GM23338 (cell line): ENCODE results near the gene SPINT2. TPM values are rescaled to one million over a fixed set of nuclear protein-coding genes. Genes with fewer than 3 reads are reported as not detected.

Experiments used
- ATAC-seq: fragments of 200-7000 bp; cut with Tn5 transposase; 3 replicates; pipeline ENCODE4 v1.9.1; 2020
- DNase-seq: peaks from one replicate; pipeline ENCODE4 v3.0.0-alpha.2; 2015; ENCODE audit warnings: low spot score
- H2AFZ ChIP-seq: fragments of 200-600 bp; sonication (generic); 2 replicates; pipeline ENCODE4 v1.8.0; 2016; ENCODE audit warnings: antibody characterized with exemption, mild to moderate bottlenecking, moderate library complexity
- H3F3A ChIP-seq: fragments of 200-600 bp; sonication (generic); replicated peaks from 2 replicates; pipeline ENCODE4 v1.8.0; 2017; ENCODE audit warnings: antibody characterized with exemption, mixed run types, low read depth
- H3K27ac ChIP-seq: fragments of 200-600 bp; sonication (generic); 2 replicates; pipeline ENCODE4 v1.6.1; 2016; ENCODE audit warnings: low read depth
- H3K27me3 ChIP-seq: fragments of 200-600 bp; sonication (generic); 2 replicates; pipeline ENCODE4 v1.8.0; 2016; ENCODE audit warnings: mild to moderate bottlenecking, mixed run types, moderate library complexity; ENCODE audit not compliant: insufficient read depth
- H3K36me3 ChIP-seq: fragments of 200-600 bp; sonication (generic); 2 replicates; pipeline ENCODE4 v1.8.0; 2016; ENCODE audit warnings: mild to moderate bottlenecking; ENCODE audit not compliant: insufficient read depth
- H3K4me1 ChIP-seq: fragments of 200-600 bp; sonication (generic); 2 replicates; pipeline ENCODE4 v1.8.0; 2016; ENCODE audit warnings: mild to moderate bottlenecking, moderate library complexity; ENCODE audit not compliant: insufficient read depth
- H3K4me2 ChIP-seq: fragments of 200-600 bp; sonication (generic); 2 replicates; pipeline ENCODE4 v1.7.1; 2017; ENCODE audit warnings: mixed run types
- H3K4me3 ChIP-seq: fragments of 200-600 bp; sonication (generic); 2 replicates; pipeline ENCODE4 v1.6.1; 2016; ENCODE audit warnings: mixed run types
- H3K79me2 ChIP-seq: fragments of 200-600 bp; sonication (generic); replicated peaks from 2 replicates; pipeline ENCODE4 v1.8.0; 2017; ENCODE audit warnings: mild to moderate bottlenecking; ENCODE audit not compliant: insufficient read depth
- H3K9me2 ChIP-seq: fragments of 200-600 bp; sonication (generic); 2 replicates; pipeline ENCODE4 v1.8.0; 2017; ENCODE audit not compliant: insufficient read depth
- H4K20me1 ChIP-seq: fragments of 200-600 bp; sonication (generic); replicated peaks from 2 replicates; pipeline ENCODE4 v1.8.0; 2017; ENCODE audit warnings: mild to moderate bottlenecking; ENCODE audit not compliant: insufficient read depth
- H3K27ac Mint-ChIP-seq: 2 replicates; pipeline ENCODE4 v1.8.0; 2020; ENCODE audit warnings: inconsistent platforms, mild to moderate bottlenecking, moderate library complexity, mixed read lengths
- H3K27me3 Mint-ChIP-seq: 3 replicates; pipeline ENCODE4 v1.8.0; 2022; ENCODE audit warnings: low read depth, mild to moderate bottlenecking, moderate library complexity, mixed read lengths, inconsistent platforms; ENCODE audit not compliant: insufficient read depth, poor library complexity
- H3K36me3 Mint-ChIP-seq: 3 replicates; pipeline ENCODE4 v1.8.0; 2021; ENCODE audit warnings: low read depth, mild to moderate bottlenecking, inconsistent platforms, moderate library complexity, mixed read lengths
- H3K4me1 Mint-ChIP-seq: 3 replicates; pipeline ENCODE4 v1.8.0; 2020; ENCODE audit warnings: mild to moderate bottlenecking, inconsistent platforms, mixed read lengths
- H3K4me3 Mint-ChIP-seq: 3 replicates; pipeline ENCODE4 v1.8.0; 2021; ENCODE audit warnings: moderate library complexity, mild to moderate bottlenecking, inconsistent platforms, mixed read lengths
- H3K9me3 Mint-ChIP-seq: 3 replicates; pipeline ENCODE4 v1.8.0; 2020; ENCODE audit warnings: moderate library complexity, mild to moderate bottlenecking, inconsistent platforms, mixed read lengths
- CREB1 ChIP-seq: fragments of 250-450 bp; sonication (Bioruptor Pico); IDR thresholded peaks from 2 replicates; pipeline ENCODE4 v1.5.0; 2020; ENCODE audit warnings: low read depth, mild to moderate bottlenecking, moderate library complexity
- EZH2phosphoT487 ChIP-seq: fragments of 200-600 bp; sonication (generic); IDR thresholded peaks from one replicate; pipeline ENCODE4 v1.8.1; 2018; ENCODE audit warnings: antibody characterized with exemption; ENCODE audit not compliant: unreplicated experiment
- JUNB ChIP-seq: IDR thresholded peaks from one replicate; pipeline ENCODE4 v1.6.1; 2016; ENCODE audit warnings: antibody characterized with exemption; ENCODE audit not compliant: unreplicated experiment
- NANOG ChIP-seq: IDR thresholded peaks from 2 replicates; pipeline ENCODE4 v1.6.1; 2016; ENCODE audit warnings: antibody characterized with exemption, borderline replicate concordance
- POLR2AphosphoS5 ChIP-seq: IDR thresholded peaks from 2 replicates; pipeline ENCODE4 v1.6.1; 2016; ENCODE audit warnings: antibody characterized with exemption, low read depth
- STAT1 ChIP-seq: IDR thresholded peaks from one replicate; pipeline ENCODE4 v1.6.1; 2016; ENCODE audit warnings: antibody characterized with exemption; ENCODE audit not compliant: unreplicated experiment
- ZNF114 ChIP-seq: fragments of 250-450 bp; sonication (Bioruptor Pico); IDR thresholded peaks from 2 replicates; pipeline ENCODE4 v1.5.0; 2020; ENCODE audit warnings: mild to moderate bottlenecking, moderate library complexity
- ZNF331 ChIP-seq: fragments of 250-450 bp; sonication (Bioruptor Pico); IDR thresholded peaks from 2 replicates; pipeline ENCODE4 v1.5.0; 2020; ENCODE audit warnings: low read depth, mild to moderate bottlenecking, moderate library complexity
- polyA plus RNA-seq: library from polyadenylated mRNA; unstranded; fragments of >200 nt; fragmentation: Nextera tagmentation; extraction: Ambion mirVana; gene quantifications from 2 replicates; pipeline ENCODE4 v1.2.1, GENCODE V29; 2016
- total RNA-seq: library from RNA; depleted of rRNA; stranded (reverse); fragments of >200 nt; shearing (Covaris generic); gene quantifications from 2 replicates; pipeline ENCODE4 v1.2.3, GENCODE V29; 2014
- TF ChIP-seq, protein P1 (sequence below): fragments of 250-450 bp; sonication (Bioruptor Pico); IDR thresholded peaks from 2 replicates; pipeline ENCODE4 v1.5.0; 2020; ENCODE audit warnings: mild to moderate bottlenecking, moderate library complexity
- TF ChIP-seq, protein P2 (sequence below): IDR thresholded peaks from one replicate; pipeline ENCODE4 v1.6.1; 2018; ENCODE audit warnings: antibody characterized with exemption; ENCODE audit not compliant: unreplicated experiment

Gene SPINT2
- total and polyA plus RNA-seq, 2 experiments from 2014 or later: 319 to 468 TPM

DNA sequence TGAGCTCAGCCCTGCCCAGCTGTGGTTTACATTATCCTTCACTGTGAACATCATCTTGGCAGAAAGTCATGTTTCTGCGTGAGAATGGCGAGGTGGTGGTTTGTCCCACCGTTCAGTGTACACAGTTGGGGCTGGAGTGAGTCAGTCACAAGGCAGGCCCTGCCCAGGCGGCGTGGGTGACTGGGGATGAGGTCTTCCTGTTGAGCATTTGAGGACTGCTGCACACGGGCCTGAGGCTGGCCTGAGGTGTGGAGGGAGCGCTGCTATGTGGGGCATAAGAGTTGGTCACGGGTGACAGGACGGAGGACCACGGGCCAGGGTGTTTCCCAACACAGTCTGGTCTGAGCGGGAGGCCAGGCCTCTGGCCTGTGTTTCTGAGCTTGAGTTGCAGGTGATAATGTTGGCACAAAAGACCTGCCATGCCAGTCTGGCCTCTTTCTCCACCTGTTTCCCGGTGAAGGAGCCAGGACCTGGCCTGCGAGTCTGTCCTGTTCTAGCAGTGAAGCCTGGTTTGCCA lies 26.3 kb downstream of the SPINT2 start (continued):
- TF ChIP-seq, protein P1, sequence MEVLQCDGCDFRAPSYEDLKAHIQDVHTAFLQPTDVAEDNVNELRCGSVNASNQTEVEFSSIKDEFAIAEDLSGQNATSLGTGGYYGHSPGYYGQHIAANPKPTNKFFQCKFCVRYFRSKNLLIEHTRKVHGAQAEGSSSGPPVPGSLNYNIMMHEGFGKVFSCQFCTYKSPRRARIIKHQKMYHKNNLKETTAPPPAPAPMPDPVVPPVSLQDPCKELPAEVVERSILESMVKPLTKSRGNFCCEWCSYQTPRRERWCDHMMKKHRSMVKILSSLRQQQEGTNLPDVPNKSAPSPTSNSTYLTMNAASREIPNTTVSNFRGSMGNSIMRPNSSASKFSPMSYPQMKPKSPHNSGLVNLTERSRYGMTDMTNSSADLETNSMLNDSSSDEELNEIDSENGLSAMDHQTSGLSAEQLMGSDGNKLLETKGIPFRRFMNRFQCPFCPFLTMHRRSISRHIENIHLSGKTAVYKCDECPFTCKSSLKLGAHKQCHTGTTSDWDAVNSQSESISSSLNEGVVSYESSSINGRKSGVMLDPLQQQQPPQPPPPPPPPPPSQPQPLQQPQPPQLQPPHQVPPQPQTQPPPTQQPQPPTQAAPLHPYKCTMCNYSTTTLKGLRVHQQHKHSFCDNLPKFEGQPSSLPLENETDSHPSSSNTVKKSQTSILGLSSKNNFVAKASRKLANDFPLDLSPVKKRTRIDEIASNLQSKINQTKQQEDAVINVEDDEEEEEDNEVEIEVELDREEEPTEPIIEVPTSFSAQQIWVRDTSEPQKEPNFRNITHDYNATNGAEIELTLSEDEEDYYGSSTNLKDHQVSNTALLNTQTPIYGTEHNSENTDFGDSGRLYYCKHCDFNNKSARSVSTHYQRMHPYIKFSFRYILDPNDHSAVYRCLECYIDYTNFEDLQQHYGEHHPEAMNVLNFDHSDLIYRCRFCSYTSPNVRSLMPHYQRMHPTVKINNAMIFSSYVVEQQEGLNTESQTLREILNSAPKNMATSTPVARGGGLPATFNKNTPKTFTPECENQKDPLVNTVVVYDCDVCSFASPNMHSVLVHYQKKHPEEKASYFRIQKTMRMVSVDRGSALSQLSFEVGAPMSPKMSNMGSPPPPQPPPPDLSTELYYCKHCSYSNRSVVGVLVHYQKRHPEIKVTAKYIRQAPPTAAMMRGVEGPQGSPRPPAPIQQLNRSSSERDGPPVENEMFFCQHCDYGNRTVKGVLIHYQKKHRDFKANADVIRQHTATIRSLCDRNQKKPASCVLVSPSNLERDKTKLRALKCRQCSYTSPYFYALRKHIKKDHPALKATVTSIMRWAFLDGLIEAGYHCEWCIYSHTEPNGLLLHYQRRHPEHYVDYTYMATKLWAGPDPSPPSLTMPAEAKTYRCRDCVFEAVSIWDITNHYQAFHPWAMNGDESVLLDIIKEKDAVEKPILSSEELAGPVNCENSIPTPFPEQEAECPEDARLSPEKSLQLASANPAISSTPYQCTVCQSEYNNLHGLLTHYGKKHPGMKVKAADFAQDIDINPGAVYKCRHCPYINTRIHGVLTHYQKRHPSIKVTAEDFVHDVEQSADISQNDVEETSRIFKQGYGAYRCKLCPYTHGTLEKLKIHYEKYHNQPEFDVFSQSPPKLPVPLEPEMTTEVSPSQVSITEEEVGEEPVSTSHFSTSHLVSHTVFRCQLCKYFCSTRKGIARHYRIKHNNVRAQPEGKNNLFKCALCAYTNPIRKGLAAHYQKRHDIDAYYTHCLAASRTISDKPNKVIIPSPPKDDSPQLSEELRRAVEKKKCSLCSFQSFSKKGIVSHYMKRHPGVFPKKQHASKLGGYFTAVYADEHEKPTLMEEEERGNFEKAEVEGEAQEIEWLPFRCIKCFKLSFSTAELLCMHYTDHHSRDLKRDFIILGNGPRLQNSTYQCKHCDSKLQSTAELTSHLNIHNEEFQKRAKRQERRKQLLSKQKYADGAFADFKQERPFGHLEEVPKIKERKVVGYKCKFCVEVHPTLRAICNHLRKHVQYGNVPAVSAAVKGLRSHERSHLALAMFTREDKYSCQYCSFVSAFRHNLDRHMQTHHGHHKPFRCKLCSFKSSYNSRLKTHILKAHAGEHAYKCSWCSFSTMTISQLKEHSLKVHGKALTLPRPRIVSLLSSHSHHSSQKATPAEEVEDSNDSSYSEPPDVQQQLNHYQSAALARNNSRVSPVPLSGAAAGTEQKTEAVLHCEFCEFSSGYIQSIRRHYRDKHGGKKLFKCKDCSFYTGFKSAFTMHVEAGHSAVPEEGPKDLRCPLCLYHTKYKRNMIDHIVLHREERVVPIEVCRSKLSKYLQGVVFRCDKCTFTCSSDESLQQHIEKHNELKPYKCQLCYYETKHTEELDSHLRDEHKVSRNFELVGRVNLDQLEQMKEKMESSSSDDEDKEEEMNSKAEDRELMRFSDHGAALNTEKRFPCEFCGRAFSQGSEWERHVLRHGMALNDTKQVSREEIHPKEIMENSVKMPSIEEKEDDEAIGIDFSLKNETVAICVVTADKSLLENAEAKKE (CRISPR knock-in tag): no peak
- TF ChIP-seq ZNF114 (CRISPR knock-in tag): no peak

- Histone ChIP-seq H4K20me1 (no peaks in the 10 kb centered on the region; the same call in 1 of the 2 replicates), H3K27ac (no peak overlapping the region), H3K4me1 (no peaks in the 10 kb centered on the region), H3K36me3 (peaks cover 13% of the 10 kb centered on the region), H3K79me2 (no peaks in the 10 kb centered on the region; the same call in 1 of the 2 replicates), H3F3A (peaks cover 17% of the 10 kb centered on the region; the same call in 1 of the 2 replicates), H3K9me2 (no peaks in the 10 kb centered on the region), H3K27me3 (no peaks in the 10 kb centered on the region), H3K4me3 (no peak overlapping the region), H3K4me2 (no peak overlapping the region), H2AFZ (no peak overlapping the region)
- H3K9me3 Mint-ChIP-seq: 0 out of 3 replicates have a peak, but pooled peaks cover 3% of the 10 kb centered on the region
- H3K27me3 Mint-ChIP-seq: peaks cover 11% of the 10 kb centered on the region
- H3K27ac Mint-ChIP-seq: no peak overlapping the region
- ATAC-seq: no peak
- H3K36me3 Mint-ChIP-seq: peaks cover 51% of the 10 kb centered on the region
- peaks cover 2% of the 10 kb centered on the region; the same call in 2 of the 3 replicates for H3K4me1 Mint-ChIP-seq
- no peak overlapping the region for H3K4me3 Mint-ChIP-seq
- no peak for DNase-seq
- no peak for TF ChIP-seq CREB1 (CRISPR knock-in tag)
- TF ChIP-seq ZNF331 (CRISPR knock-in tag): no peak
- TF ChIP-seq, protein P2, sequence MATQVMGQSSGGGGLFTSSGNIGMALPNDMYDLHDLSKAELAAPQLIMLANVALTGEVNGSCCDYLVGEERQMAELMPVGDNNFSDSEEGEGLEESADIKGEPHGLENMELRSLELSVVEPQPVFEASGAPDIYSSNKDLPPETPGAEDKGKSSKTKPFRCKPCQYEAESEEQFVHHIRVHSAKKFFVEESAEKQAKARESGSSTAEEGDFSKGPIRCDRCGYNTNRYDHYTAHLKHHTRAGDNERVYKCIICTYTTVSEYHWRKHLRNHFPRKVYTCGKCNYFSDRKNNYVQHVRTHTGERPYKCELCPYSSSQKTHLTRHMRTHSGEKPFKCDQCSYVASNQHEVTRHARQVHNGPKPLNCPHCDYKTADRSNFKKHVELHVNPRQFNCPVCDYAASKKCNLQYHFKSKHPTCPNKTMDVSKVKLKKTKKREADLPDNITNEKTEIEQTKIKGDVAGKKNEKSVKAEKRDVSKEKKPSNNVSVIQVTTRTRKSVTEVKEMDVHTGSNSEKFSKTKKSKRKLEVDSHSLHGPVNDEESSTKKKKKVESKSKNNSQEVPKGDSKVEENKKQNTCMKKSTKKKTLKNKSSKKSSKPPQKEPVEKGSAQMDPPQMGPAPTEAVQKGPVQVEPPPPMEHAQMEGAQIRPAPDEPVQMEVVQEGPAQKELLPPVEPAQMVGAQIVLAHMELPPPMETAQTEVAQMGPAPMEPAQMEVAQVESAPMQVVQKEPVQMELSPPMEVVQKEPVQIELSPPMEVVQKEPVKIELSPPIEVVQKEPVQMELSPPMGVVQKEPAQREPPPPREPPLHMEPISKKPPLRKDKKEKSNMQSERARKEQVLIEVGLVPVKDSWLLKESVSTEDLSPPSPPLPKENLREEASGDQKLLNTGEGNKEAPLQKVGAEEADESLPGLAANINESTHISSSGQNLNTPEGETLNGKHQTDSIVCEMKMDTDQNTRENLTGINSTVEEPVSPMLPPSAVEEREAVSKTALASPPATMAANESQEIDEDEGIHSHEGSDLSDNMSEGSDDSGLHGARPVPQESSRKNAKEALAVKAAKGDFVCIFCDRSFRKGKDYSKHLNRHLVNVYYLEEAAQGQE: no peak
- no peak for TF ChIP-seq STAT1
- TF ChIP-seq NANOG: no peak
- no peak for TF ChIP-seq JUNB
- TF ChIP-seq POLR2AphosphoS5: no peak
- TF ChIP-seq EZH2phosphoT487: no peak
These were observed 27.5 kb downstream of the SPINT2 start for GRCh38 chr19:38291855-38292254.
